Measurements from ENCODE around the gene RASA3. TPM values are rescaled to one million over a fixed set of nuclear protein-coding genes. Genes with fewer than 3 reads are reported as not detected.

RASA3 gene
- total and polyA plus RNA-seq, 10 of the 15 experiments (the other 5 are each of a cell fraction or from before 2014, with no cell fraction given): 0.79 to 33.9 (median 17.6) TPM

DNA sequence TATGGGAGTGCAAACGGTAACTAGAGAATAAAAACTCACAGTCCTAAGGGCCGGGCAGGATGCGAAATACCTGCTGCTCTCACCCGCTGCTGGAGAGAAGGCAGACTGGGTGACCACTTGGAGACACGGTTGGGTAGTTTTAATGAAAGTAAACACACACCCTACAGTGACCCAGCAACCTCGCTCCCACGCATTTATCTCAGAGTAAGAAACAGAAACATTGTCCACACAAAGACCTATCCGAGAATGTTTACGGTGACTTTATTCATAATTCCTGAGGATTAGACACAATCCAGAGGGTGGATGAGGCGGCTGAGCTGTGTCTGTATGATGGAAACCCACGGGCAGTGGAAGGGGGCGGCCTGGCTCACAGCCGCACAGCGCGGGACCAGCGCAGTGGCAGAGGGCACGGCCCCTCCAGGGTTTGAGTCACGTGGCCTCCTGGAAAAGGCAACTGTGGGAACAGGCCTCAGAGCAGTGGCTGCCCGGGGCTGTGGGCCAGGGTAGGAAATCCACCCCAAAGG lies 85.0 kb downstream of the RASA3 start (continued):
- TF ChIP-seq, protein P1, sequence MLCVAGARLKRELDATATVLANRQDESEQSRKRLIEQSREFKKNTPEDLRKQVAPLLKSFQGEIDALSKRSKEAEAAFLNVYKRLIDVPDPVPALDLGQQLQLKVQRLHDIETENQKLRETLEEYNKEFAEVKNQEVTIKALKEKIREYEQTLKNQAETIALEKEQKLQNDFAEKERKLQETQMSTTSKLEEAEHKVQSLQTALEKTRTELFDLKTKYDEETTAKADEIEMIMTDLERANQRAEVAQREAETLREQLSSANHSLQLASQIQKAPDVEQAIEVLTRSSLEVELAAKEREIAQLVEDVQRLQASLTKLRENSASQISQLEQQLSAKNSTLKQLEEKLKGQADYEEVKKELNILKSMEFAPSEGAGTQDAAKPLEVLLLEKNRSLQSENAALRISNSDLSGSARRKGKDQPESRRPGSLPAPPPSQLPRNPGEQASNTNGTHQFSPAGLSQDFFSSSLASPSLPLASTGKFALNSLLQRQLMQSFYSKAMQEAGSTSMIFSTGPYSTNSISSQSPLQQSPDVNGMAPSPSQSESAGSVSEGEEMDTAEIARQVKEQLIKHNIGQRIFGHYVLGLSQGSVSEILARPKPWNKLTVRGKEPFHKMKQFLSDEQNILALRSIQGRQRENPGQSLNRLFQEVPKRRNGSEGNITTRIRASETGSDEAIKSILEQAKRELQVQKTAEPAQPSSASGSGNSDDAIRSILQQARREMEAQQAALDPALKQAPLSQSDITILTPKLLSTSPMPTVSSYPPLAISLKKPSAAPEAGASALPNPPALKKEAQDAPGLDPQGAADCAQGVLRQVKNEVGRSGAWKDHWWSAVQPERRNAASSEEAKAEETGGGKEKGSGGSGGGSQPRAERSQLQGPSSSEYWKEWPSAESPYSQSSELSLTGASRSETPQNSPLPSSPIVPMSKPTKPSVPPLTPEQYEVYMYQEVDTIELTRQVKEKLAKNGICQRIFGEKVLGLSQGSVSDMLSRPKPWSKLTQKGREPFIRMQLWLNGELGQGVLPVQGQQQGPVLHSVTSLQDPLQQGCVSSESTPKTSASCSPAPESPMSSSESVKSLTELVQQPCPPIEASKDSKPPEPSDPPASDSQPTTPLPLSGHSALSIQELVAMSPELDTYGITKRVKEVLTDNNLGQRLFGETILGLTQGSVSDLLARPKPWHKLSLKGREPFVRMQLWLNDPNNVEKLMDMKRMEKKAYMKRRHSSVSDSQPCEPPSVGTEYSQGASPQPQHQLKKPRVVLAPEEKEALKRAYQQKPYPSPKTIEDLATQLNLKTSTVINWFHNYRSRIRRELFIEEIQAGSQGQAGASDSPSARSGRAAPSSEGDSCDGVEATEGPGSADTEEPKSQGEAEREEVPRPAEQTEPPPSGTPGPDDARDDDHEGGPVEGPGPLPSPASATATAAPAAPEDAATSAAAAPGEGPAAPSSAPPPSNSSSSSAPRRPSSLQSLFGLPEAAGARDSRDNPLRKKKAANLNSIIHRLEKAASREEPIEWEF (IDR thresholded peaks at IDR 0.05; ENCODE audit: insufficient replicate concordance, low read depth, low read length): no peak
- no peak for TF ChIP-seq SRF (IDR thresholded peaks at IDR 0.05; ENCODE audit: low read depth in 2 of 2, low read length in 2 of 2)
- TF ChIP-seq NKRF (conservative IDR thresholded peaks at IDR 0.05): no peak
- TF ChIP-seq RELA (IDR thresholded peaks at IDR 0.05; ENCODE audit: borderline replicate concordance, partially characterized antibody): no peak
- no peak for TF ChIP-seq ELK1 (IDR thresholded peaks at IDR 0.05; ENCODE audit: low read depth, low read length)
- TF ChIP-seq MAX (IDR thresholded peaks at IDR 0.05; ENCODE audit: low read depth, low read length): no peak
- TF ChIP-seq MYC (IDR thresholded peaks at IDR 0.05; ENCODE audit: insufficient read depth, insufficient read length, insufficient replicate concordance, low read length, severe bottlenecking): no peak
- no peak for TF ChIP-seq MXI1 (IDR thresholded peaks at IDR 0.05; ENCODE audit: low read depth, low read length)
- TF ChIP-seq CHD1 (IDR thresholded peaks at IDR 0.05; ENCODE audit: low read depth, low read length): no peak
- no peak for TF ChIP-seq YBX1 (IDR thresholded peaks at IDR 0.05)
- peak; percentile 29; the same call in 1 of the 2 replicates for TF ChIP-seq MTA2 (IDR thresholded peaks at IDR 0.05; ENCODE audit: low read depth)
- no peak for TF ChIP-seq PAX8 (IDR thresholded peaks at IDR 0.05)
- TF ChIP-seq KDM1A (IDR thresholded peaks at IDR 0.05; ENCODE audit: borderline replicate concordance): no peak
- TF ChIP-seq BMI1 (IDR thresholded peaks at IDR 0.05; ENCODE audit: borderline replicate concordance): no peak
- TF ChIP-seq JUNB (IDR thresholded peaks at IDR 0.05): no peak
- TF ChIP-seq TARDBP (IDR thresholded peaks at IDR 0.05; ENCODE audit: borderline replicate concordance): no peak
- TF ChIP-seq EGR1 (IDR thresholded peaks at IDR 0.05; ENCODE audit: borderline replicate concordance in 1 of 2, low read depth in 2 of 2, low read length in 2 of 2): 0 out of 3 replicates have a peak, but pooled peaks of 1 of the 2 experiments have one; percentile 29
- TF ChIP-seq, protein P2, sequence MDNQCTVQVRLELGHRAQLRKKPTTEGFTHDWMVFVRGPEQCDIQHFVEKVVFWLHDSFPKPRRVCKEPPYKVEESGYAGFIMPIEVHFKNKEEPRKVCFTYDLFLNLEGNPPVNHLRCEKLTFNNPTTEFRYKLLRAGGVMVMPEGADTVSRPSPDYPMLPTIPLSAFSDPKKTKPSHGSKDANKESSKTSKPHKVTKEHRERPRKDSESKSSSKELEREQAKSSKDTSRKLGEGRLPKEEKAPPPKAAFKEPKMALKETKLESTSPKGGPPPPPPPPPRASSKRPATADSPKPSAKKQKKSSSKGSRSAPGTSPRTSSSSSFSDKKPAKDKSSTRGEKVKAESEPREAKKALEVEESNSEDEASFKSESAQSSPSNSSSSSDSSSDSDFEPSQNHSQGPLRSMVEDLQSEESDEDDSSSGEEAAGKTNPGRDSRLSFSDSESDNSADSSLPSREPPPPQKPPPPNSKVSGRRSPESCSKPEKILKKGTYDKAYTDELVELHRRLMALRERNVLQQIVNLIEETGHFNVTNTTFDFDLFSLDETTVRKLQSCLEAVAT (IDR thresholded peaks at IDR 0.05): no peak
- no peak for TF ChIP-seq ATF2 (IDR thresholded peaks at IDR 0.05; ENCODE audit: low read length)

Data from GM12878 (cell line).